WTC11 (cell line): ENCODE data around the gene GALNT5. TPM values are rescaled to one million over a fixed set of nuclear protein-coding genes. Genes with fewer than 3 reads are reported as not detected.

Experiments used
- ATAC-seq: fragments of 200-7000 bp; cut with Tn5 transposase; 2 replicates; pipeline ENCODE4 v1.10.0; 2021; ENCODE audit warnings: mild to moderate bottlenecking, moderate library complexity
- CTCF ChIA-PET: fragments of 300-600 bp; sonication (Branson Sonifier 250); formaldehyde crosslinking; loops from one replicate; lab custom pipeline; 2021; ENCODE audit warnings: antibody characterized with exemption; lab: Charles Lee
- POLR2A ChIA-PET: fragments of 350-600 bp; sonication (Branson Sonifier 250); formaldehyde crosslinking; loops from one replicate; lab custom pipeline; 2021; ENCODE audit warnings: antibody characterized with exemption; lab: Charles Lee
- DNase-seq: peaks from one replicate; pipeline ENCODE4 v3.0.0; 2021; ENCODE audit warnings: low spot score
- H3K27ac Mint-ChIP-seq: 2 replicates; pipeline ENCODE4 v1.8.0; 2021; ENCODE audit warnings: mixed read lengths
- H3K27me3 Mint-ChIP-seq: 2 replicates; pipeline ENCODE4 v1.8.0; 2021; ENCODE audit warnings: low read depth, mild to moderate bottlenecking, moderate library complexity, mixed read lengths
- H3K36me3 Mint-ChIP-seq: 2 replicates; pipeline ENCODE4 v1.8.0; 2021; ENCODE audit warnings: mixed read lengths
- H3K4me1 Mint-ChIP-seq: 2 replicates; pipeline ENCODE4 v1.8.0; 2022; ENCODE audit warnings: mixed read lengths
- H3K4me3 Mint-ChIP-seq: 2 replicates; pipeline ENCODE4 v1.8.0; 2021; ENCODE audit warnings: mild to moderate bottlenecking, moderate library complexity, mixed read lengths
- H3K9me3 Mint-ChIP-seq: 2 replicates; pipeline ENCODE4 v1.8.0; 2021; ENCODE audit warnings: mixed read lengths
- CREM ChIP-seq: sonication (generic); formaldehyde crosslinking; IDR thresholded peaks from 2 replicates; pipeline ENCODE4 v1.8.1; 2022; ENCODE audit warnings: mild to moderate bottlenecking, missing genetic modification reagents, moderate library complexity
- FOXP1 ChIP-seq: sonication (generic); formaldehyde crosslinking; IDR thresholded peaks from 2 replicates; pipeline ENCODE4 v1.8.0; 2022; ENCODE audit warnings: missing genetic modification reagents, mild to moderate bottlenecking, moderate library complexity, borderline replicate concordance
- OVOL2 ChIP-seq: fragments of 250-450 bp; sonication (Bioruptor Pico); IDR thresholded peaks from 2 replicates; pipeline ENCODE4 v1.9.0; 2021; ENCODE audit warnings: mild to moderate bottlenecking, borderline replicate concordance
- SMAD4 ChIP-seq: sonication (generic); formaldehyde crosslinking; IDR thresholded peaks from 2 replicates; pipeline ENCODE4 v1.8.0; 2022; ENCODE audit warnings: mild to moderate bottlenecking, missing genetic modification reagents
- SOX15 ChIP-seq: fragments of 250-450 bp; sonication (Bioruptor Pico); IDR thresholded peaks from 2 replicates; pipeline ENCODE4 v1.9.0; 2021; ENCODE audit warnings: mild to moderate bottlenecking
- ZNF263 ChIP-seq: sonication (generic); formaldehyde crosslinking; IDR thresholded peaks from 2 replicates; pipeline ENCODE4 v1.8.1; 2022; ENCODE audit warnings: low read depth, mild to moderate bottlenecking, moderate library complexity, missing genetic modification reagents
- ZNF416 ChIP-seq: fragments of 250-450 bp; sonication (Bioruptor Pico); IDR thresholded peaks from 2 replicates; pipeline ENCODE4 v1.9.0; 2021; ENCODE audit warnings: mild to moderate bottlenecking, inconsistent platforms
- total RNA-seq: library from RNA; stranded (reverse); gene quantifications from 3 replicates; pipeline ENCODE4 v1.2.3, GENCODE V29; 2021
- TF ChIP-seq, protein P1 (sequence below): sonication (generic); formaldehyde crosslinking; IDR thresholded peaks from 2 replicates; pipeline ENCODE4 v1.8.0; 2023; ENCODE audit warnings: missing genetic modification reagents, mild to moderate bottlenecking, borderline replicate concordance
- TF ChIP-seq, protein P2 (sequence below): fragments of 250-450 bp; sonication (Bioruptor Pico); IDR thresholded peaks from 2 replicates; pipeline ENCODE4 v1.9.0; 2021; ENCODE audit warnings: mild to moderate bottlenecking
- TF ChIP-seq, protein P3 (sequence below): fragments of 200-600 bp; IDR thresholded peaks from 2 replicates; pipeline ENCODE4 v1.8.0; 2022; ENCODE audit warnings: antibody characterized with exemption

GALNT5 gene
- total RNA-seq, 1 experiment from 2014 or later = 0.17 TPM

DNA sequence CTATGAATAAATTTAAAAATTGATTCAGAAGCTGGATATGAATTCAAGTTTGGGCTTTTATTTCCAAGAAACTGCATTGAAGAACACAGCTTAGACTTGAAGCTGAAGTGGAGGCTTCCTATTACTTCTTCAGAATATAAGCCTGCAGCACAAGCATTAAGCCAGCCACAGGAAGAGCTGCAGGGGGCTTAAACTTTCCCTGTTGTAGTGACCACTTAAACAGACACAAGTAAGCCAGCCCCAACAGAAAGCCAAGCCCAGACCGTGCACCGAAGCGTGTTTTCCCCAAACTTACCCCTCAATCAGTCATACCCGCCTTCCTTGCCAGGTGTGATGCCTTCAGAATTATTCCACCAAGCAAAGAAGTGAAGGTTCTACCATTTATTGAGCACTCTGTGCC lies 39.5 kb downstream of the GALNT5 start:
- CTCF ChIA-PET = interaction anchor here (3.0 kb wide), 1 partner anchor 30 kb away, joined by 13 read pairs; no protein-coding TSS in a partner anchor
- H3K9me3 Mint-ChIP-seq = no peaks in the 10 kb centered on the region
- DNase-seq = no peak
- POLR2A ChIA-PET = no interaction called here
- no peak for TF ChIP-seq OVOL2
- TF ChIP-seq FOXP1 (CRISPR knock-in tag) = no peak
- TF ChIP-seq, protein P1, sequence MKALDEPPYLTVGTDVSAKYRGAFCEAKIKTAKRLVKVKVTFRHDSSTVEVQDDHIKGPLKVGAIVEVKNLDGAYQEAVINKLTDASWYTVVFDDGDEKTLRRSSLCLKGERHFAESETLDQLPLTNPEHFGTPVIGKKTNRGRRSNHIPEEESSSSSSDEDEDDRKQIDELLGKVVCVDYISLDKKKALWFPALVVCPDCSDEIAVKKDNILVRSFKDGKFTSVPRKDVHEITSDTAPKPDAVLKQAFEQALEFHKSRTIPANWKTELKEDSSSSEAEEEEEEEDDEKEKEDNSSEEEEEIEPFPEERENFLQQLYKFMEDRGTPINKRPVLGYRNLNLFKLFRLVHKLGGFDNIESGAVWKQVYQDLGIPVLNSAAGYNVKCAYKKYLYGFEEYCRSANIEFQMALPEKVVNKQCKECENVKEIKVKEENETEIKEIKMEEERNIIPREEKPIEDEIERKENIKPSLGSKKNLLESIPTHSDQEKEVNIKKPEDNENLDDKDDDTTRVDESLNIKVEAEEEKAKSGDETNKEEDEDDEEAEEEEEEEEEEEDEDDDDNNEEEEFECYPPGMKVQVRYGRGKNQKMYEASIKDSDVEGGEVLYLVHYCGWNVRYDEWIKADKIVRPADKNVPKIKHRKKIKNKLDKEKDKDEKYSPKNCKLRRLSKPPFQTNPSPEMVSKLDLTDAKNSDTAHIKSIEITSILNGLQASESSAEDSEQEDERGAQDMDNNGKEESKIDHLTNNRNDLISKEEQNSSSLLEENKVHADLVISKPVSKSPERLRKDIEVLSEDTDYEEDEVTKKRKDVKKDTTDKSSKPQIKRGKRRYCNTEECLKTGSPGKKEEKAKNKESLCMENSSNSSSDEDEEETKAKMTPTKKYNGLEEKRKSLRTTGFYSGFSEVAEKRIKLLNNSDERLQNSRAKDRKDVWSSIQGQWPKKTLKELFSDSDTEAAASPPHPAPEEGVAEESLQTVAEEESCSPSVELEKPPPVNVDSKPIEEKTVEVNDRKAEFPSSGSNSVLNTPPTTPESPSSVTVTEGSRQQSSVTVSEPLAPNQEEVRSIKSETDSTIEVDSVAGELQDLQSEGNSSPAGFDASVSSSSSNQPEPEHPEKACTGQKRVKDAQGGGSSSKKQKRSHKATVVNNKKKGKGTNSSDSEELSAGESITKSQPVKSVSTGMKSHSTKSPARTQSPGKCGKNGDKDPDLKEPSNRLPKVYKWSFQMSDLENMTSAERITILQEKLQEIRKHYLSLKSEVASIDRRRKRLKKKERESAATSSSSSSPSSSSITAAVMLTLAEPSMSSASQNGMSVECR (CRISPR knock-in tag) = no peak
- TF ChIP-seq ZNF416 (CRISPR knock-in tag) = no peak
- no peaks in the 10 kb centered on the region for H3K36me3 Mint-ChIP-seq
- H3K4me3 Mint-ChIP-seq = no peak overlapping the region
- H3K27ac Mint-ChIP-seq = no peak overlapping the region
- H3K27me3 Mint-ChIP-seq = peaks cover 4% of the 10 kb centered on the region
- ATAC-seq = peak; percentile 58
- peaks cover 12% of the 10 kb centered on the region for H3K4me1 Mint-ChIP-seq

DNA sequence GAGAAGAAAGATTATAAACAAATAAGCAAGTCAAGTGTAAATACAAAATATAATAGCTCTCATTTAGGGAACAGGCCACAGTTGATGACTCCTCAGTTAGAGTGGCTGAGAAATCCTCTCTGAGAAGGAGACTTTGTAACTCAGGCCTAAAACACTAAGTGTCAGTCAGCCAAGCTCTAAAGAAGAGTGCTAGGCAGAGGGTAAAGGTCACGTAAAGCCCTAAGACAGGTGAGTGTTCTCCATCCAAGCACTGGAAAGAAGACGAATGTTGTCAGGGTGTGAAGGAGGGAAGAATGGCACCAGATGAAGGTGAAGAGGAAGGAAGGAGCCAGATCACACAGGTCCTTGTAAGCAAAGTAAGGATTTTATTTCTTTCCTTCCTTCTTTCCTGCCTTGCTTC lies 43.8 kb downstream of the GALNT5 start:
- Mint-ChIP-seq H3K27ac (no peak overlapping the region), H3K4me1 (peaks cover 22% of the 10 kb centered on the region), H3K9me3 (no peaks in the 10 kb centered on the region), H3K27me3 (peaks cover 4% of the 10 kb centered on the region)
- ATAC-seq = no peak
- POLR2A ChIA-PET = no interaction called here
- TF ChIP-seq, protein P2, sequence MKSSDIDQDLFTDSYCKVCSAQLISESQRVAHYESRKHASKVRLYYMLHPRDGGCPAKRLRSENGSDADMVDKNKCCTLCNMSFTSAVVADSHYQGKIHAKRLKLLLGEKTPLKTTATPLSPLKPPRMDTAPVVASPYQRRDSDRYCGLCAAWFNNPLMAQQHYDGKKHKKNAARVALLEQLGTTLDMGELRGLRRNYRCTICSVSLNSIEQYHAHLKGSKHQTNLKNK (CRISPR knock-in tag) = no peak
- no peak for TF ChIP-seq ZNF263 (CRISPR knock-in tag)
- TF ChIP-seq, all 79 proteins: peak for 0
- CTCF ChIA-PET = interaction anchor here (1.5 to 5.5 kb wide), 5 partner anchors 10 to 328 kb away, joined by 5 to 117 read pairs (median 16); partner anchors contain the start of genes ACVR1C and ERMN
- no peak overlapping the region for H3K4me3 Mint-ChIP-seq
- H3K36me3 Mint-ChIP-seq = no peaks in the 10 kb centered on the region
- DNase-seq = no peak

DNA sequence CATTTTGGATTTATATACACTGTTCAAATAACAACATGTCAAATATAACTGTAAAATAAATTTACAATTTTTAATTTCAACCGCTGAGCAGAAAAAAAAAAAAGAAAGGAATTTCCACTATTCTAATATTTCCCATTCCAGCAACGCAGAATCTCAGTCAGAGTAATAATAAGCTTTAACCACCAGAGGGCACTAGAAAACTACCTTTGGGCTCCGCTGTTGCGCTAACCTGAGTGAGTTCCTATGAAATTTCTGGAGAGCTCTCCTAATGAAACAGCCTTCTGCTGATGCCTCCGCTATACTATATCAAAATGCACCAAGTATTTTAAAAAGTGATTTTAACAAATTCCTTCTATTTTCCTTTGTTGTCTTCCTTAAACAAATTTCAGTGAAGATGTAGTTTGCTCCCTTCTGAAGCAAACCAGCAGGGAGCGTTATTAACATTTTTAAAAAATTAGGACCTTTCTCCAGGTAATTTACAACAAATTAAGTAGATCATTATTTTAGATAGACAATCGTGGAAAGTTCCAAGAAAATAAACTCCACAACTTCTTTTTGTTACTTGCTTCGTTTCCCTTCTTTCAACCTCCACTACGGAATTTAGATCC lies 45.1 kb downstream of the GALNT5 start:
- ChIA-PET POLR2A (interaction anchor here (1.0 kb wide), 1 partner anchor 23 kb away, joined by 3 read pairs; the partner anchor contains the start of gene ERMN), CTCF (interaction anchor here (0.6 to 5.5 kb wide), 35 partner anchors 9 to 1875 kb away, joined by 3 to 117 read pairs (median 4); partner anchors contain the start of genes ACVR1C, ERMN and GALNT5)
- ATAC-seq (peak; percentile 68), DNase-seq (no peak)
- H3K36me3 Mint-ChIP-seq = no peaks in the 10 kb centered on the region
- H3K27me3 Mint-ChIP-seq = peaks cover 4% of the 10 kb centered on the region
- H3K4me3 Mint-ChIP-seq = no peak overlapping the region
- no peaks in the 10 kb centered on the region for H3K9me3 Mint-ChIP-seq
- H3K27ac Mint-ChIP-seq = no peak overlapping the region
- TF ChIP-seq, protein P3, sequence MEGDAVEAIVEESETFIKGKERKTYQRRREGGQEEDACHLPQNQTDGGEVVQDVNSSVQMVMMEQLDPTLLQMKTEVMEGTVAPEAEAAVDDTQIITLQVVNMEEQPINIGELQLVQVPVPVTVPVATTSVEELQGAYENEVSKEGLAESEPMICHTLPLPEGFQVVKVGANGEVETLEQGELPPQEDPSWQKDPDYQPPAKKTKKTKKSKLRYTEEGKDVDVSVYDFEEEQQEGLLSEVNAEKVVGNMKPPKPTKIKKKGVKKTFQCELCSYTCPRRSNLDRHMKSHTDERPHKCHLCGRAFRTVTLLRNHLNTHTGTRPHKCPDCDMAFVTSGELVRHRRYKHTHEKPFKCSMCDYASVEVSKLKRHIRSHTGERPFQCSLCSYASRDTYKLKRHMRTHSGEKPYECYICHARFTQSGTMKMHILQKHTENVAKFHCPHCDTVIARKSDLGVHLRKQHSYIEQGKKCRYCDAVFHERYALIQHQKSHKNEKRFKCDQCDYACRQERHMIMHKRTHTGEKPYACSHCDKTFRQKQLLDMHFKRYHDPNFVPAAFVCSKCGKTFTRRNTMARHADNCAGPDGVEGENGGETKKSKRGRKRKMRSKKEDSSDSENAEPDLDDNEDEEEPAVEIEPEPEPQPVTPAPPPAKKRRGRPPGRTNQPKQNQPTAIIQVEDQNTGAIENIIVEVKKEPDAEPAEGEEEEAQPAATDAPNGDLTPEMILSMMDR = peak; percentile 71
- TF ChIP-seq SOX15 = no peak
- peaks cover 26% of the 10 kb centered on the region for H3K4me1 Mint-ChIP-seq

DNA sequence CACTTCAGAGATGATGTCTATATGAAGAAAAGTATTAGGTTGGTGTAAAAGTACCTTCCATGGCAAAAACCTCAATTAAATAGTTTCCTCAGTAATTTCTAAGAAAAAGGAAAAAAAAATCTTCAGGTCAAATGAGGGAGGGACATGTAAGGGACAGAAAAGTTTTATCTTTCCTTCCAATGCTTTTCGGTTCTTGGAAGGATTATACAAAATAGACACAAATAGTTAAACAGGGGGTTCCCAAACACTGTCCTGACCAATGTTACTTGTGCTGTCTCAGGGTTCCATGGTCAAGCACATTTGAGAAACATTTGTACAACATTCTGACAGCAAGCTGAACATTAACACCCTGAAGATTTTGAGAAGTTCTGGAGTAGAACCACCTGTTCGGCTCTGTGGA lies 46.1 kb downstream of the GALNT5 start:
- no peak overlapping the region for H3K4me3 Mint-ChIP-seq
- H3K27ac Mint-ChIP-seq = no peak overlapping the region
- no peaks in the 10 kb centered on the region for H3K9me3 Mint-ChIP-seq
- peaks cover 20% of the 10 kb centered on the region for H3K4me1 Mint-ChIP-seq
- ATAC-seq (no peak), DNase-seq (no peak)
- CTCF ChIA-PET = interaction anchor here (1.3 to 5.5 kb wide), 8 partner anchors 14 to 298 kb away, joined by 5 to 117 read pairs (median 14); partner anchors contain the start of gene ERMN
- TF ChIP-seq CREM (CRISPR knock-in tag) (no peak), SMAD4 (CRISPR knock-in tag) (no peak)
- POLR2A ChIA-PET = no interaction called here
- peaks cover 1% of the 10 kb centered on the region; the same call in 1 of the 2 replicates for H3K27me3 Mint-ChIP-seq
- H3K36me3 Mint-ChIP-seq = no peaks in the 10 kb centered on the region
